ENCODE results near the gene DYNC2I2. TPM values are rescaled to one million over a fixed set of nuclear protein-coding genes. Genes with fewer than 3 reads are reported as not detected.
A peak's percentile ranks its signal among the peaks of the same experiment; 100 is the strongest.

The DYNC2I2 gene
- total RNA-seq (10 to 100 TPM; 23.0 to 65.3 TPM), polyA plus RNA-seq (ENCODE audit: insufficient read length in 2 of 2) (10 to 100 TPM; 62.9 to 63.1 TPM)
- long read RNA-seq, donor 1, transcript WDR34-201 (9 exons, 1,755 nt), result major isoform, 18 of 23 reads
- long read RNA-seq, donor 1, partial matches to known transcripts, result 5 of 23 reads
- long read RNA-seq, donor 1, other reads (novel, unspliced or antisense), result 0 of 23 reads
- long read RNA-seq, donor 2, transcript WDR34-201 (9 exons, 1,755 nt), result major isoform, 10 of 10 reads
- long read RNA-seq, donor 2, partial matches to known transcripts, result 0 of 10 reads
- long read RNA-seq, donor 2, other reads (novel, unspliced or antisense), result 0 of 10 reads
- long read RNA-seq, donor 3, transcript WDR34-201 (9 exons, 1,755 nt), result major isoform, 11 of 13 reads
- long read RNA-seq, donor 3, partial matches to known transcripts, result 0 of 13 reads
- long read RNA-seq, donor 3, other reads (novel, unspliced or antisense), result 0 of 13 reads
- long read RNA-seq, donor 4, transcript WDR34-201 (9 exons, 1,755 nt), result major isoform, 18 of 49 reads
- long read RNA-seq, donor 4, partial matches to known transcripts, result 29 of 49 reads
- long read RNA-seq, donor 4, other reads (novel, unspliced or antisense), result 0 of 49 reads

DNA sequence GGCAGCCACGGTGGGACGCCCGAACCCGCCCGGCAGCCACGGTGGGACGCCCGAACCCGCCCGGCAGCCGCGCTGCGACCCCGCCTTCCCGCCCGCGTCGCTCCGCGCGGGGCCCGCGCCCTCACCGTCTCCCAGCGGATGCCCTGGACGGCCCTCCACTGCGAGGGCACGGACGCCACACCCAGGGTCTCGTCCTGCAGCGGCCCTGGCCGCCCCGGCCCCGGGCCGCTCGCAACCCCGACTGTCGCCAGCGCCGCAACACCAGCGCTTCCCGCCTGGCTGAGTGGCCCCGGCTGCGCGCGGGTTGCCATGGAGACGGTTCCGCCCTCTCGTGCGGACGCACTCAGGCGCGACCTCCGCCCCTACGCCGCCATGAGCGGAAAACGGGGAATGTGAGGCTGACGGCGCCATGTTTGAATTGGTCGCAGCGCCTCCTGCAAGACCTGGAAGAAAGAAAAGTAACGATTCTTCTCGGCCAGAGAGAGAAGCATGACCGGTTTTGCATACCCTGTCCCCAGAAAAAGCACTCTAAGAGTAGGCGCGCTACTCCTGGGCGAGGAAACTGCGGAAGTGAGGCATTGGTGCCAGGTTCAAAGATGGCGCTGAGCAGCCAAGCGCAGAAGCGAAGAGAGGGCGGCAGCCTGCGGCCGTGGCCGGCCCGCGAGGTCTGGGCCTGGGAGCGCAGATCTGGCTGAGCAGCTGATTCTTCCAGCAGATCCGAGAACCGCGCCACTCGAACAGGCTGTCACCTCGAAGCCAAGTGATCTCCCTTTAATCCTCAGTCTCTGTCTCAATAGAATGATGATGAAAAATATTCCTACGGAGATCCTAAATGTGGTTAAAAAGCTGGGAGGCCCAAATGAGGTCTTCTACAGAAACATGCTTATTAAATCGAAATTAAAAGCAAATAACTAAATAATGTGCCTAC, at the start of gene DYNC2I2:
DYNC2I2 (minus strand) TSS at position 432 of the 928 bp plus-strand sequence; CDS start at position 311, 121 bp downstream.
- H3K4me3 ChIP-seq (ENCODE audit: low read depth, low read length), result peak within 1 kb of the TSS; percentile 74
- H3K27me3 ChIP-seq (ENCODE audit: control insufficient read depth, insufficient read depth, low read length), result no peaks in the 10 kb centered on the region
- H3K36me3 ChIP-seq (ENCODE audit: control insufficient read depth, insufficient read depth, low read length), result peaks cover 9% of the 10 kb centered on the region
- H3K9me3 ChIP-seq (ENCODE audit: control insufficient read depth, insufficient read depth, low read length), result no peaks in the 10 kb centered on the region
- peak within 1 kb of the TSS; percentile 100 for H3K27ac ChIP-seq (ENCODE audit: low read depth, low read length)
- DNase-seq (ENCODE audit: low read depth in 4 of 6, low spot score in 6 of 6), result peak; percentile 89 to 98 (median 94)
- H3K4me1 ChIP-seq (ENCODE audit: control insufficient read depth, insufficient read depth, low read length), result peaks cover 14% of the 10 kb centered on the region
- 0% methylated on average over 75 of the region's 86 CpGs for WGBS (ENCODE audit: insufficient coverage)

DNA sequence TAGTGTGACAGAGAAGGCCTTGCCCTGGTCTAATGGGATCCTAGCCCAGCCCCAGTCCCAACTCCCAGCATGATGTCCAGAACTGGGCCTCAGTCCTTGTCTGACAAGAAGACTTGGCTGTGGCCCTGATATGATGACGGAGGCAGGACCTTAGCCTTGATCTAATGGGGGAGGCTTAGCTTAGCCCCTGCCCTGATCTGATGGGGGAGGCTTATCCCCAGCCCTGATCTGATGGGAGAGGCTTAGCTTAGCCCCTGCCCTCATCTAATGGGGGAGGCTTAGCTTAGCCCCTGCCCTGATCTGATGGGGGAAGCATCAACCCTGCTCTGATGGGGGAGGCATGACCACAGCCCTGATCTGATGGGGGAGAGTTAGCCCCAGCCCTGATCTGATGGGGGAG, 49.4 kb upstream of the DYNC2I2 start:
- WGBS (ENCODE audit: insufficient coverage), result 100% methylated on average over 1 of the region's 1 CpG
- Histone ChIP-seq H3K4me3 (ENCODE audit: low read depth, low read length) (no peak overlapping the region), H3K27ac (ENCODE audit: low read depth, low read length) (no peak overlapping the region), H3K4me1 (ENCODE audit: control insufficient read depth, insufficient read depth, low read length) (peaks cover 18% of the 10 kb centered on the region), H3K27me3 (ENCODE audit: control insufficient read depth, insufficient read depth, low read length) (no peaks in the 10 kb centered on the region), H3K36me3 (ENCODE audit: control insufficient read depth, insufficient read depth, low read length) (peaks cover 13% of the 10 kb centered on the region), H3K9me3 (ENCODE audit: control insufficient read depth, insufficient read depth, low read length) (no peaks in the 10 kb centered on the region)
- no peak for DNase-seq (ENCODE audit: low read depth in 4 of 6, low spot score in 6 of 6)

- no peaks in the 10 kb centered on the region for H3K9me3 ChIP-seq (ENCODE audit: control insufficient read depth, insufficient read depth, low read length)
- H3K27ac ChIP-seq (ENCODE audit: low read depth, low read length), result no peak overlapping the region
- 92% methylated on average over 30 of the region's 36 CpGs for WGBS (ENCODE audit: insufficient coverage)
- peaks cover 18% of the 10 kb centered on the region for H3K4me1 ChIP-seq (ENCODE audit: control insufficient read depth, insufficient read depth, low read length)
- H3K27me3 ChIP-seq (ENCODE audit: control insufficient read depth, insufficient read depth, low read length), result no peaks in the 10 kb centered on the region
- H3K36me3 ChIP-seq (ENCODE audit: control insufficient read depth, insufficient read depth, low read length), result peaks cover 13% of the 10 kb centered on the region
- no peak overlapping the region for H3K4me3 ChIP-seq (ENCODE audit: low read depth, low read length)
- DNase-seq (ENCODE audit: low read depth in 4 of 6, low spot score in 6 of 6), result no peak
Observed at GRCh38 chr9:128705051-128705965, 48.7 kb upstream of the DYNC2I2 start.

- no peak overlapping the region for H3K4me3 ChIP-seq (ENCODE audit: low read depth, low read length)
- no peaks in the 10 kb centered on the region for H3K27me3 ChIP-seq (ENCODE audit: control insufficient read depth, insufficient read depth, low read length)
- H3K4me1 ChIP-seq (ENCODE audit: control insufficient read depth, insufficient read depth, low read length), result peaks cover 18% of the 10 kb centered on the region
- H3K9me3 ChIP-seq (ENCODE audit: control insufficient read depth, insufficient read depth, low read length), result no peaks in the 10 kb centered on the region
- 100% methylated on average over 5 of the region's 5 CpGs for WGBS (ENCODE audit: insufficient coverage)
- no peak for DNase-seq (ENCODE audit: low read depth in 4 of 6, low spot score in 6 of 6)
- H3K27ac ChIP-seq (ENCODE audit: low read depth, low read length), result no peak overlapping the region
- peaks cover 13% of the 10 kb centered on the region for H3K36me3 ChIP-seq (ENCODE audit: control insufficient read depth, insufficient read depth, low read length)
Observed at GRCh38 chr9:128704356-128704670, 47.7 kb upstream of the DYNC2I2 start.

DNA sequence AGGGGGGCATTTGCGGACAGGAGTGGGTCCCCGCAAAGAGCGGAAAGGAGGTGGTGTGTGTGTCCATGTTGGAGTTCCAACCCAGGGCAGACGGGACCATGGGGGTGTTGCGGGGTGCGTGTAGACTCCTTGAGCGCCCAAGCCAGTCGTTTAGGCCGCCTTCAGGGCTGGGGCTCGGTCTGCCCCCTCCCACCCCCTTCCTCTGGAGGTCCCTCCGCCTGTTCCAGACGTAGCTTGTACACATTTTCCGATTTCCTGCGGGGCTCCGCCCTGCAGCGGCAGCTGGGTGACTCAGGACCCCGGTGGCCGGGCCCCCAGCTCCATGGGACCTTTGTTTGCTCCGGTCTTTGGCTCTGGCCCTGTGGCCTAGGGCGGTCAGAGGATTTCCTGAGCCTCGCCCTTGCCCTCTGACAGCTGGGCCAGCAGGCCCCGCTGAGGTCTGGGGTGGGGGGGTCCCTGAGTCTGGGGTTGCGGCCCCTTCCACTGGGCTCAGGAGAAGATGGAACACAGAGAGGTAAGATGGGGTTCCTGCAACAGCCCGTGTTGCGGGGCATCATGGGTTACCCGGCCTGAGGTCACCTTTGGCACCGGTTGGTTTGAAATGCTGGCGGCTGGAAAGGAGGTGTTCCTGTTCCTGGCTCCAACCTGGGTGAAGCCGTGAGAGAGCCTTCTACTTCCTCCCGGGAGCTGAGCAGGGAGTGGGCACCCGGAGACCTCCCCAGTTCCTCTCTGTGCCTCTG, 47.1 kb upstream of the DYNC2I2 start:
- peak overlapping the region; percentile 43 for H3K4me3 ChIP-seq (ENCODE audit: low read depth, low read length)
- DNase-seq (ENCODE audit: low read depth in 4 of 6, low spot score in 6 of 6), result no peak
- H3K27me3 ChIP-seq (ENCODE audit: control insufficient read depth, insufficient read depth, low read length), result no peaks in the 10 kb centered on the region
- peaks cover 18% of the 10 kb centered on the region for H3K4me1 ChIP-seq (ENCODE audit: control insufficient read depth, insufficient read depth, low read length)
- peaks cover 13% of the 10 kb centered on the region for H3K36me3 ChIP-seq (ENCODE audit: control insufficient read depth, insufficient read depth, low read length)
- WGBS (ENCODE audit: insufficient coverage), result 83% methylated on average over 29 of the region's 31 CpGs
- H3K9me3 ChIP-seq (ENCODE audit: control insufficient read depth, insufficient read depth, low read length), result no peaks in the 10 kb centered on the region
- H3K27ac ChIP-seq (ENCODE audit: low read depth, low read length), result no peak overlapping the region

- peak overlapping the region; percentile 43 for H3K4me3 ChIP-seq (ENCODE audit: low read depth, low read length)
- H3K27ac ChIP-seq (ENCODE audit: low read depth, low read length), result no peak overlapping the region
- DNase-seq (ENCODE audit: low read depth in 4 of 6, low spot score in 6 of 6), result peak in 2 of 6 donors; percentile 24 to 49
- no peaks in the 10 kb centered on the region for H3K9me3 ChIP-seq (ENCODE audit: control insufficient read depth, insufficient read depth, low read length)
- peaks cover 18% of the 10 kb centered on the region for H3K4me1 ChIP-seq (ENCODE audit: control insufficient read depth, insufficient read depth, low read length)
- WGBS (ENCODE audit: insufficient coverage), result 3% methylated on average over 55 of the region's 55 CpGs
- peaks cover 13% of the 10 kb centered on the region for H3K36me3 ChIP-seq (ENCODE audit: control insufficient read depth, insufficient read depth, low read length)
- H3K27me3 ChIP-seq (ENCODE audit: control insufficient read depth, insufficient read depth, low read length), result no peaks in the 10 kb centered on the region
Observed at GRCh38 chr9:128702949-128703615, 46.4 kb upstream of the DYNC2I2 start.

GRCh38 chr9:128702445-128702948, 45.9 kb upstream of the DYNC2I2 start, which contains the start of gene PKN3:
PKN3 (plus strand) TSS chr9:128702503; CDS start chr9:128702916, 413 bp downstream.
- Histone ChIP-seq H3K4me3 (ENCODE audit: low read depth, low read length) (peak within 1 kb of the TSS; percentile 43), H3K9me3 (ENCODE audit: control insufficient read depth, insufficient read depth, low read length) (no peaks in the 10 kb centered on the region), H3K4me1 (ENCODE audit: control insufficient read depth, insufficient read depth, low read length) (peaks cover 18% of the 10 kb centered on the region), H3K27ac (ENCODE audit: low read depth, low read length) (peak within 1 kb of the TSS; percentile 40), H3K27me3 (ENCODE audit: control insufficient read depth, insufficient read depth, low read length) (no peaks in the 10 kb centered on the region), H3K36me3 (ENCODE audit: control insufficient read depth, insufficient read depth, low read length) (peaks cover 17% of the 10 kb centered on the region)
- WGBS (ENCODE audit: insufficient coverage), result 0% methylated on average over 65 of the region's 65 CpGs
- peak in 3 of 6 donors; percentile 64 to 91 (median 83) for DNase-seq (ENCODE audit: low read depth in 4 of 6, low spot score in 6 of 6)

Measured in spinal cord (tissue), 10 donors.